Measurements from ENCODE around the gene TOPBP1.

DNA sequence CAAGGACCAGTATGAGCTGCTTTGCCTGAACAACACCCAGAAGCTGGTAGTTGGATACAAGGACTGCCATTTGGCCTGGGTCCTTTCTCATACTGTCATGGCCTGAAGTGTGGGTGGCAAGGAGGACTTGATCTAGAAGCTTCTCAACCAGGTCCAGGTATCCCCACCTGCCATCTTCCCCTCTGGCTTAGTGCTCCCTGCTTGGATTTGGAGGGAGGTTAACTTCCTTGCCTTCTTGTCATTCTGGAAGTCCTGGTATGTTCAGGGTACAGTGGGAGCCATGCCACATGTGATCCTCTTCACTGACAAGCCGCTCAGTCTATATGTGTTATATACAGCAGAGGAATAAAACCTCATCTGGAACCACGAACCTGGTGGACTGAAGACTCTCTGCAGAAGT lies 37.7 kb upstream of the TOPBP1 start:
- TF ChIP-seq POLR2AphosphoS5 (IDR thresholded peaks at IDR 0.05) = no peak
- TF ChIP-seq CTCF (IDR thresholded peaks at IDR 0.05) = no peak
